COR-L47 (cell line): ENCODE data around the gene UBLCP1.
"Not testable (repeated sequence)": the region's sequence is repeated elsewhere in the genome, so short reads cannot be mapped to it uniquely, and the experiment has no call there.

Source experiments
- DNase-seq: peaks from one replicate; lab custom pipeline; 2025; lab: John Stamatoyannopoulos, UW

The UBLCP1 gene, protein sequence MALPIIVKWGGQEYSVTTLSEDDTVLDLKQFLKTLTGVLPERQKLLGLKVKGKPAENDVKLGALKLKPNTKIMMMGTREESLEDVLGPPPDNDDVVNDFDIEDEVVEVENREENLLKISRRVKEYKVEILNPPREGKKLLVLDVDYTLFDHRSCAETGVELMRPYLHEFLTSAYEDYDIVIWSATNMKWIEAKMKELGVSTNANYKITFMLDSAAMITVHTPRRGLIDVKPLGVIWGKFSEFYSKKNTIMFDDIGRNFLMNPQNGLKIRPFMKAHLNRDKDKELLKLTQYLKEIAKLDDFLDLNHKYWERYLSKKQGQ

DNA sequence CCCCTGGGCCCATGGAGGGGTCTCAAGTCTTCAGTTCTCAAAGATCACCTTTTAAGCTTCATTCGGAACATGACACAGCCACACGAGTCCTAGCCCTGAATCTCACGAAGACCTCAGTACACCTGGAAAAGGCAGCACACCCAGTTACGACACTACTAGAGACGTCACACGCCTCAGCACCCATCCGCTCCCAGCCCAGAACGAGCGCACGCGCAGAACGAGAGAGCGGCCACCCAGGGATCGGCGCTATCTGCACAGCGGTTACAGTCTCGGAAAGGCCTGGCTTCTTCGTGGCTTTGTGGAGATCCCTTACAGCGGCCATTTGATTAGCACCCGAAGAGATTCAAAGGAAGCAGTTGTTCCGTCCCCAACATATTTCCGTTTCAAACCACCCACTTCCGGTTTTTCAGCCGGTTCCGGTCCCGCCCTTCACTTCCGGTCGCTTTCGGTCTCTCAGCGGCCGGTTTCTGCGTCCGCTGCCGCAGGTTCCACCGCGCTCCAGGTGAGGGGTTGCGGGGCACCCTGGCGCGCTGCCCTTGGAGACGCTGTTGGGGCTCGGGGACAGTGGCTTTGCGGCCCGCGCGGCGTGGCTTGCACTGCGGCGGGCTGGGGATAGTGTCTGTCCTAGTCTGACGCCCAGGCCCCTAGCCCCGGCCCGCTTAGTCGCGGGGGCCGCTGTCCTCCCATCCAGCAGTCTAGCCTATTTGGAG, at the start of gene UBLCP1:
UBLCP1 (plus strand) TSS at position 432 of the 710 bp plus-strand sequence. CDS start 5,626 bp downstream, outside the sequence.
- DNase-seq, result peak; percentile 70

DNA sequence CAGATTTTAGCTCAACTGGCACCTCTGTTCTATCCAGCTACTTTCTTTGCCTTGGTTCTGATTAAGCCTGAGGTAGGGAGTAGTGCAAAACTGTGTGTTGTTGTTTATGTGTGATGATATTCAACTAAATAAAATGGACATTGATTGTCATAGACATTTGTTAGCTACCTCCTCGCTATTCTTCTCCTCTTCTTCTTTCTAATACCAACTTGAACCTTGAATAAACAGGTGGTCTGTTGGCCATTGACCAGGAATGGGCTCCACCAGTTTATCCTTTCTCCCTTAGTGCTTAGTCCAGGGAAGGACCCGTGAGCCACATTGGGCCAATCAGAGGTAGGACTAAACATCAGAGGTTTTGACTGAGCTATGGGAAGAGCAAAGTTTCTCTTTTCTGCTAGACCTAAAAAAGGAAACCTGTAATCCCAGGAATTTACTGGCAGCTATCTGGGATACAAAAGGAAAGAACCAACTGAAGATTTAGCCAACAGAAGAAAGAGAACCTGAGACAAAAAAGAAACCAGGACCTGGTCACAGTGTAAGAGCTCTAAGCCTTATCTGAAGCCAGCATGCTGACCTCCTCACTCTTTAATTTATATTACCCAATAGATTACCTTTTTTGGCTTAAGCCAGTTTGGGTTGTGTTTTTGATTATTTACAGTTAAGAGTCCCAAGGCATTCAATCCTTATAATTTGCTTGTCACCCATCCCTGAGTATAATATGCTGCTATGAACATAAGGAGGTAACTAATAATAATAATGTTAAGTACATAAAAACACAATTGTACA, 48.4 kb upstream of the UBLCP1 start:
- DNase-seq, result no peak

DNA sequence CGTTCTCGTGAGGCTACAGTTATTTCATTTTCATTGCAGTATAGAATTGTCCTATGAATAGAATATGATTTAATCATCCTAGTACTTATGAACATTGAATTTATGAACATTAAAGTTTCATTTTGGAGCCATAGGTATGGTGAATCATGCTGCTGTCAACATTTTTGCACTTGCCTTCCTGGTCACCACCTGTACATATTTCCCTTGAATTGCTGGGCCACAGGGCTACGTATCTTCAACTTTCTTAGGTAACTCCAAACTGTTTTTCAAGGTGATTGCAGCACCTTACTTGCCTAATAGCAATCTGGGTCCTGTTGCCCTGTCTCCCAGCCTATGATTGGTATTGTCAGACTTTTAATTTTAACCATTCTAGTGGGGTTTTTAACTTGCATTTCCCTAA, 47.2 kb upstream of the UBLCP1 start:
- DNase-seq, result no peak

DNA sequence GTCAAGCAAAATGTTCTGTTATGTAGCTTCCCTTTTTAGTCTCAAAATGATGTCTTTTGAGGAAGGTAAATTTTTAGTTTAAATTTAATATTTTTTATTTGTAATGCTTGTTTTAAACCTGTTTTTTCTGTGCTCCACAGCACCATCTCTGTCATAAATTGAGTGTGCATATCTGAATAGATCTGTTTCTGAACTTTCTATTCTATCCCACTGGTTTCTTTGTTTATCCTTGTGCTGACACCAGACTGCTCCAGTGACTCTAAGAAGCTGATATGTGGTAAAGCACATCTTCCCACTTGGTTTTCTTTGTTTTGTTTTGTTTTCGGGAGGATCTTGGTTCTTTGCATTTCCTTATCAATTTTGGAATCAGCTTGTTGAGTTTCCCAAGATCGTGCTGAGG, 46.6 kb upstream of the UBLCP1 start:
- no peak for DNase-seq

DNA sequence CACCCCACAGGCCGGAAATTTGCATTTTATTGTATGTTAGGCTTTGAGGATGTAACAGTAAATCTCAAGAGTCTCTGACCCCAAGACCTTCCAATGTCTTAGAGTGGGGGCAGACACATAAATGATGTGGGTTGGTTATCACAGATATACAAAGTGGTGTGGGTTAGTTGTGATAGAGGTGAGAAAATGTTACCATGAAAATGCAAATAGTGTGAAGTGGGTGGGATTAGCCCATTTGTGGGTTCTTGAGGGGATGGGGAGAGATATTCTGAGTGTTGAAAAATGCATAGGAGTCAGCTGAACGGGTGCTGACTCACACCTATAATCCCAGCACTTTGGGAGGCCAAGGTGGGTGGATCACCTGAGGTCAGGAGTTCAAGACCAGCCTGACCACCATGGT, 45.9 kb upstream of the UBLCP1 start:
- no peak for DNase-seq

DNA sequence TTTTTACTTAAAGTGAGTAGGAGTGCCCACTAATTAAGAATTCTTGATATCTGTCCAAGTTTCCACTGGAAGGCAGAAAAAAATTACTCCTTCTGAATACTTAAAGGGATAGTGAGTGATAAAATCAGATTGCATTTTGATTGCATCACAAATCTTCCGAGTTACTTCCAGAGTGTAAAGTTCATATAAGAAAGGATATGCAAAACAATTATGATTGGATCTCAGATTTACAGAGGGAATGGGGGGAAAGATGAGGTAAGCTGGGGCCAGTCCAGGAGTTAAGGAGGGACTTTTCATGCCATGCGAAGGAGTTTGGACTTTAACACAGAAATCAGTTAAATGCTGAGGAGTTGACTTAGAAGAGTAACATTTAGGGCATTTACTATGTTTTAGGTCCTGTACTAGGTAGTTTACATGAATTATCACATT, 44.5 kb upstream of the UBLCP1 start:
- no peak for DNase-seq

DNA sequence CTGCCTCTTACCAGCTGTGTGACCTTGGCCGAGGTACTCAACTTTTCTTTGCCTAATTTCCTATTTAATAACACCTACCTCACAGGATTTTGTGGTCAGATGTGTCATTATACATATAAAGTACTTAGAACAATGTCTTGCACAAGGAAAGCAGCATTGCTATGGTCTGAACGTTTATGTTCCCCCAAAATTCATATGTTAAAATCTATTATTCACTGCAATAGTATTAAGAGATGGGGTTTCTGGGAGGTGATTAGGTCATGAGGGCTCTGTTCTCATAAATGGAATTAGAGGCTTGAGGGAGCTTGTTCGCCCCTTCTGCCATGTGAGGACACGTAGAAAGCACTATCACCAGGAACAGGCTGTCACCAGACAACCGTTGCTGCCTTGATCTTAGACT, 42.9 kb upstream of the UBLCP1 start:
- DNase-seq, result no peak

DNA sequence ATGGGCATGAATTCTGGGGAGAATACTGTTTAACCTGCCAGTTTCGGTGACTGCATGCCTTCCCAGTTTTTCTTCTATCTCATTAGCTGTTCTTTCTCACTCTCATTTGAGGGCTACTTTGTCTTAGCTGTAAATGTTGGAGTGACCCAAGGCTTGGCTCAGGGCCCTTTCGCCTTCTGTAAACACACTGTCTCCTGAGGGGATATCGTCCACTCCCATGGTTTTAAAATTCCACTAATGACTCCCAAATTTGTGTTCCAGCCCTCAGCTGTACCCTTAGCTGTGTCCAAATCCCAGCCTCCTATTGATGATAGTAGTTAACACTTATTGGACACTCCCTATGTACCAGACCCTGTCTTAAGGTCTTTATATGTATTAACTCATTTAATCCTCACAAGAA, 39.6 kb upstream of the UBLCP1 start:
- no peak for DNase-seq

DNA sequence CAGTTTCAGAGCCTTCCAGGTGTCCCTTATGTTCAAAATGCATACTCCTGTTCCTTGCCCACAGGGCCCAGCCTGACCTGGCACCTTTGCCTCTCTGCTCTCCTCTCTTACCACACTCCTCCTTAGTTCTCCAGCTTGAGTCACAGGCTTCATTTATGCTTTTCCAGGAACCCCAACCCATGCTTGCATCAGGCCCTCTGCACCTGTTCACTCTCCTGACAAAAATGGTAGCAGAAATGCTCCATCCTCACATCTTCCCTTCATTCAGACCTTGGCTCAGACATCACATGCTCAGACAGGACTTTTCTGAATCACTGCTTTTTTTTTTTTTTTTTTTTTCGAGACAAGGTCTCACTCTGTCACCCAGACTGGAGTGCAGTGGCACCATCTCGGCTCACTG, 38.6 kb upstream of the UBLCP1 start:
- DNase-seq, result no peak

DNA sequence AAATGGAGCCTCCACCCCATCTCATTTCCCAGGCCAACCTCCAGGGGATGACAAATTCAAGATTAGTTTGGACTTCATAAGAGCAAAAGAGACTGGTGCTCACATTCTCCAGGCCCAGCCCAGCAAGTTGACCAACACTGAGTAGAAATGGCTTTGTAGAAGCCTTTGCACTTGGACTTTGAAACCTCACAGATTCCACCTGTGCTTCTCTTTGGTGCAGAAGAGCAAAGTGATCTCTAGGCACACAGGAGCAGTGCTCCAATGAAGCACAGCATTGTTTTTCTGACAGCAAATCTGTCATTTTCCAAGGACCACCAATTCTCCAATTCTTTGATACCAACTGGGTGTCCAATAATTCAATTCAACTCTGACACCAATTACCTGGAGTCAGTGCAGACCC, 36.6 kb upstream of the UBLCP1 start:
- no peak for DNase-seq

DNA sequence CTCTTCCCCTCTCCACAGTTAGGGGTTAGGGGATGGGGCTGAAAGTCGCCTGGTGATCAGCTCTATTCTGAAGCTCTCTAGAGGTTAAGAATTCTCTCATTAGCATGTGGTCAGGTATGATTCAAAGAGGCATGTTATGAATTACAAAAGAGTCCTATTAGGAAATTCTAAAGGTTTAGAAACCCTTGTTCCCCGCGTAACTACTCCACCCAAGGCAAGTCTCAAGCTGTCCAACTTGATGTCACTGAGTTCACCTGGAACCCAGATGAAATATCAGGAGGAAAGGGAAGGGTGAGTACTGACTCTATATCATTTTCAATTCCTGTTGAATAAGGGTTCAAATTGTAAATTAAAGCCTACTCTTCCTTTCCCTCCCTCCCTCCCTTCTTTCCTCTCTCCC, 35.6 kb upstream of the UBLCP1 start:
- DNase-seq, result no peak

DNA sequence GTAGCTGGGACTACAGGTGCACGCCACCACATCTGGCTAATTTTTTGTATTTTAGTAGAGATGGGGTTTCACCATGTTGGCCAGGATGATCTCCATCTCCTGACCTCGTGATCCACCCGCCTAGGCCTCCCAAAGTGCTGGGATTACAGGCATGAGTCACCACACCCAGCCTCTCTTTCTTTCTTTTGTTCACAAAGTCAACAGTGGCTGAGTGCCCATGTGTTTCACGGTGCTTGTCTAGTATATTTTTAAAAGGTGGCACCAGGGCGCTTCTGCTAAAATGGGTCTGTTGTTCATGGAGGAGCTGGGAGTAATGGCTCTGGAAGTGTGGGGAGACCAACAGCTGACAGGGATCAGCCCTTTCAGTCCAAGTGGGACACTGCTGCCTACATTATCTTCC, 35.0 kb upstream of the UBLCP1 start:
- DNase-seq, result peak; percentile 15

DNA sequence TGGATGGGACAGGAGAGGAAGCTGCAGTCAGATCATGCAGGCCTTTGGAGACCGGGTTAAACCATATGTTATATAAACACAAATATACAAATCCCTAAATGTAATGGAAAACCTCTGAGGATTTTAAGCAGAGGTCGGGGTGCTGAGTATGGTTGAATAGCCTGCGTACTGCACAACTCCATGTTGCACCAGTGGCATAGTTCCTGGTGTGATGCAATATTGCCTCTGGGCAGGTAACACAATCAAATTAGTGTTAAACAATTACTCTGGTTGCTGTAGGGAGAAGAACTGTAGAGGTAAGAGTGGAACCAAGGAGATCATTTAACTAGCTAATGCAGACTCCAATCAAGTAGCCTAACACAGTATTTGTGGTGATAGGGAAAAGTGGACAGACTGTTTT, 32.4 kb upstream of the UBLCP1 start:
- no peak for DNase-seq

DNA sequence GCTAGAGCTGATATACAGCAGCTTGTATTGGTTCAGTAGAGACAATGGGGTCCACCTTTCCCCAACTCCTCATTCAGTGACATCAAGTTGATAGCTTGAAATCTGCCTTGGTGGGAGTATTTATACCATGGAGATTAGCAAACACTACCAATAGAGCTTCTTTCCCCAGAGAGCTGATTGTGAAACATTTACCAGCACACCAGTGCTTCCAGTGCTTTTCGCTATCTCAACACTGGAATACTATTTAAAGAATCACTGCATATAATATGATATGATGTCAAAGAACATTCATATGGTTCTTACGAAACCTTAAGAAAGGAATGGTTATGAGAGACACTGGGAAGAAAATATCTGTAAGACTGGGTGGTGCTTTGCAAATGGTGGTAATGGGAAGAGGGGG, 31.9 kb upstream of the UBLCP1 start:
- DNase-seq, result no peak

DNA sequence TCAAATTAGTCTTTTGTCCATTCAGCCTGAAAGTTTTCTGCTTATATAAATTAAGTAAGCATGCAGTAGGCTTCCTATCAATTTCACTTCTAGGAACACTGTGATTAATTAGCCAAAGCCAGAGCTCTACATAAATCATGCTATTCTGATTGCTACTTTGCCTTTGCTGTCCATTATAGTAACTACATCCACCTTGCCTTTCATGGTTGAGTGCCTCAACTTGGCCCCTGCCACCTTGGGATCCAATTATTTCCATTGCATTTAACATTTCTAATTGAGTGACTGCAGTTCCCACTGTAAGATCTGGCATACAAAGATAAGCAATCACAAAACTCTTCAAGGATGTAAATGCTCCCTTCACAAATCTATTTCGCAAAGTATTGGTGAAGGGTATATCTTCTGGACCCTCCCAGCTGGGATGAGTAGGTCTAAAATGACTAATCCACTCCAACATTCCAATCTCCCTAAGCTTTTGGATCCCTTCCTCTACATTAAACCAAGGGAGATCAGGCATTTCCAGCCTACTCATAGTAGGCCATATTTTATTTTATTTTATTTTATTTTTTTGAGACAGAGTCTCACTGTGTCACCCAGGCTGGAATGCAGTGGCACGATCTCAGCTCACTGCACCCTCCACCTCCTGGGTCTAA, 27.1 kb upstream of the UBLCP1 start:
- not testable (repeated sequence) for DNase-seq

DNA sequence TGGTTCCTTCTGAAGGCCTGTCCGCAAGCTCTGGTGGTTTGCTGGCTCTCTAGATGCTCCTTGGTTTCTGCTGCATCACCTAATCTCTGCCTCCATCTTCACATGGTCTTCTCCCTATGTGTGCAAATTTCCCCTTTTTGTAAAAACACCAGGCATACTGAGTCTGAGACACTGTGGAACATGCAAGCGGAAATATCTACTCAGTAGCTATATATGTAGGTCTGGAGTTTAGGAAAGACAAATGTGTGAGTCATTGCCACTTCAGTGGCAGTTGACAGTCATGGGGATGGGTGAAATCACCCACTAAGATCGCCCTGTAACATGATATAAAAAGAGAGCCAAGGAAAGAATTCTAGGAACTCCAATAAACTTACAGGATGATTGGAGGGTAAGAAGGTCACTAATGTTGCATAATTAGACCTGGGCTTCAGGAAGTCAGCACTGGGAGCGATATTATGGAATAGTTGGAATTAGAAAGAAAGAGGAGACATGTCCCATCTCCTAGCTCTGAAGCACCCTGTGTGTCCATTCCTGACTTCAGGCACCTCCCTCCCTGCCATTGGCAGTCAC, 22.7 kb upstream of the UBLCP1 start:
- no peak for DNase-seq

DNA sequence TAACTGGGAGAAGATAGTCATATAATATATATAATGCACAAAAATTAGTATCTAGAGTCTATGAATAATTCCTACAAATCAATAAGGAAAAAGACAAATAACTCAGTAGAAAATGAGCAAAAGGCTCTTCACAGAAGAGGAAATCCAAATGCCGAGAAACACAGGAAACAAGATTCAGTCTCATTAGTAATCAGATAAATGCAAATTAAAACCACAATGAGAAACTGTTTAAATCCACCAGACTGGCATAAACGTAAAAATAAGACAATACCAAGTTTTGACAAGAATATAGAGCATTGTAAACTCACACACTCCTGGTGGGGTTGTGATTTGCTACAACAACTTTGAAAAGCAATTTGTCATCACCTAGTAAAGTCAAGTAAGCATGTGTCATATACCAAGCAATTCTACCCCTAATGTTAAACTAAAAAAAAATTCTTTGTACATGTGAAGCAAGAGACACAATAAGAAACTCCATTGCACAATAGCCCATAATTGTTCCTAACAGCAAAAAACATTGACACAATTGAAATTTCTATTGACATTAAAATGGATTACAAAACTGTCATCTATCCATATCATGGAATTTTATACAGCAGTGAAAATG, 21.0 kb upstream of the UBLCP1 start:
- DNase-seq, result no peak

DNA sequence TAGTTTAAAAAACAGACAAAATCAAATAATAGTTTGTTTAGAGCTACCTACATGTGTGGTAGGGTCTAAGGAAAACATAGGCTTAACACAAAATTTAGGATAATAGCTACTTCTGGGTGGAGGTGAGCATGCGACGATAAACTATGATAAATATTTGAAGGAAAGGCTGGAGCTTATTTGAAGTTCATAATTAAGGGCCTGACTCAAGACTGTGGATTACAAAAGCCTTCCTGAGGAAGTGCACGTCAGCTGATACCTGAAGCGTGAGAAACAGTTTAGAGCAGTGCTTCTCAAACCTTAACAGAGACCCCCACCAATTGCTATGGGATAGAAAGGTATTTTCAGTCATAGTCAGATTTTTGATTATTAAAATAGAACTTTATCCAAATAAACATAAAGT, 20.4 kb upstream of the UBLCP1 start:
- no peak for DNase-seq

DNA sequence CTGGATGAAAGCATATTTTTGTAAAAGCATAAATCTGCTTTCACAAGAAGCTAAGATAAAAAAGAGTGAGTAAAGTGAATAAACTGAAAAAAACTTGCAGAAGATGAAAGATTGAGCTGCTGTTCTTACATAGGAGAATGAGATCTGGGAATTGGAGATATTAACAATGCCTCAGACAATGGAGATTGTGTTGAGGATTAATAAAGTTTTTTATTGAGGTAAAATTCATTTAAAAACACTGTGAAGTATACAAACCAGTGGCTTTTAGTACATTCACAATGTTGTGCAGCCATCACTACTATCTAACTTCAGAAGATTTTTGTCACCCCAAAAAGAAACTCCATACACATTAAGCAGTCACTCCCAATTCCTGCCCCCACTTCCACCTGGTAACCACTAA, 19.7 kb upstream of the UBLCP1 start:
- no peak for DNase-seq

DNA sequence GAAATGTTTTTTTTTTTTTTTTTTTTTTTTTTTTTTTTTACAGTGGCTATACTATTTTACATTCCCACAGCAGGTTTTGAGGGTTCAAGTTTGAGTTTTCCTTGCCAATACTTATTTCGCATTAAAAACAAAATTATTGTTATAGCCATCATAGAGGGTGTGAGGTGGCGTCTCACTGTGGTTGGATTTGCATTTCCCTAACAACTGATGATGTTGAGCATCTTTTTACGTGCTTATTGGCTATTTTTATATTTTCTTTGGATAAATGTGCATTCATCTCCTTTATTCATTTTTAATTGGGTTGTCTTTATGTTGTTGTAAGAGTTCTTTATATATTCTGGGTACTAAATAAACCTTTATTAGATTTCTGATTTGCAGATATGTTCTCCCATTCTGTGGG, 18.9 kb upstream of the UBLCP1 start:
- DNase-seq, result no peak

DNA sequence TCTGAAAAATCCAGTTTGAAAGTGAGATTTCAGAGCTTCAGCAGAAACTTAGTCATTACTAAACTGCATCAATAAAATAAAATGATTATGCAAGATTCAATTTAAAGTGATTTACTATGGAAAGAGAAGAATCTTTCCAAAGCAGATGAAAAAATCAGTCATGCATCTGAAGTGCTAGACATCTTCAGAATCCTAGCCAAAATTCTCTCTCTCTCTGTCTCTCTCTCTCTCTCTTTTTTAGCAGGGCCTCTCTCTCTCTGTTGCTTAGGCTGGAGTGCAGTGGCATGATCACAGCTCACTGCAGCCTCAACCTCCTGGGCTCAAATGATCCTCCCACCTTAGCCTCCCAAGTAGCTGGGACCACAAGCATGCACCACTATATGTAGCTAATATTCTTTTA, 18.2 kb upstream of the UBLCP1 start:
- no peak for DNase-seq

DNA sequence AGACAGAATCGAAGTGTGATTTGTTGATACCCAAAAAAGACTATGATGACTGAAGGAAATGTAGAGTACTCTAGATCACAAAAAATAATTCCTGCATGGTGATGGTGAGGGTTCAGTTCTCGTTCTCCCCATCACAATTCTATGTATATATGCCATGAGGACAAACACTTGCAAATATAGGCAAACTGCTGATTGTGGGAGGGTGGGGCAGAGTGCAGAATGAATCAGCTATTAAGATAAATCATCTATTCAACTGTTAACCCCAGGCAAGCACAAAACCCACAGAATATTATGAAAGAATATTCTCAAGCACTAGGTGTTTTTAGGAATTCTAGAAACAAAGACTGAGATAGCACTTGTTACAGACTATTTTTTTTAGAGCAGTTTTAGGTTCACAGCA, 13.9 kb upstream of the UBLCP1 start:
- no peak for DNase-seq
